Stomach (tissue), 9 donors: ENCODE data around the gene P2RX3. TPM values are rescaled to one million over a fixed set of nuclear protein-coding genes. Genes with fewer than 3 reads are reported as not detected.
A peak's percentile ranks its signal among the peaks of the same experiment; 100 is the strongest.

ENCODE experiments used
- DNase-seq, 2 donors: peaks; one replicate each; pipeline versions ENCODE4 v3.0.0 to v3.0.0-alpha.2; 2013 to 2019
- H3K27ac ChIP-seq, 5 donors: fragments of 200-600 bp in 4 of 5; sonication (generic) in 4 of 5; one replicate each; pipeline ENCODE4 v1.5.1; 2013 to 2019; ENCODE audit warnings: mild to moderate bottlenecking in 1 of 5, moderate library complexity in 1 of 5
- H3K27me3 ChIP-seq, 3 donors: fragments of 200-600 bp; sonication (generic); one replicate each; pipeline ENCODE4 v1.5.1; 2017 to 2019; ENCODE audit warnings: mixed run types in 1 of 3
- H3K36me3 ChIP-seq, 4 donors: fragments of 200-600 bp; sonication (generic); 1 replicate in 3 of 4; 2 replicates in 1 of 4; pipeline ENCODE4 v1.5.1; 2016 to 2019
- H3K4me1 ChIP-seq, 4 donors: fragments of 200-600 bp; sonication (generic); one replicate each; pipeline ENCODE4 v1.5.1; 2016 to 2019
- H3K4me3 ChIP-seq, 4 donors: fragments of 200-600 bp; sonication (generic) in 3 of 4; one replicate each; pipeline ENCODE4 v1.5.1; 2016 to 2019; ENCODE audit warnings: mild to moderate bottlenecking in 1 of 4
- H3K9me3 ChIP-seq, 4 donors: fragments of 200-600 bp; sonication (generic); one replicate each; pipeline ENCODE4 v1.5.1; 2016 to 2019
- CTCF ChIP-seq, 7 experiments: fragments of 450-650 bp in 4 of 7; fragments of 200-600 bp in 3 of 7; sonication (generic) in 3 of 7; IDR thresholded peaks; one replicate each; pipeline ENCODE4 v1.5.1; 2016 to 2019; ENCODE audit warnings: antibody characterized with exemption in 7 of 7, control low read depth in 2 of 7, mild to moderate bottlenecking in 1 of 7
- EP300 ChIP-seq: sonication (generic); formaldehyde crosslinking; IDR thresholded peaks from one replicate; pipeline ENCODE4 v1.6.1; 2017; ENCODE audit warnings: antibody characterized with exemption
- POLR2A ChIP-seq, 4 donors: fragments of 450-650 bp; IDR thresholded peaks; one replicate each; pipeline ENCODE4 v1.6.1; 2016; ENCODE audit warnings: antibody characterized with exemption in 4 of 4, control low read depth in 2 of 4, mild to moderate bottlenecking in 1 of 4, moderate library complexity in 1 of 4
- POLR2AphosphoS5 ChIP-seq, 3 donors: sonication (generic); formaldehyde crosslinking; IDR thresholded peaks; one replicate each; pipeline ENCODE4 v1.6.1; 2016; ENCODE audit warnings: antibody characterized with exemption in 3 of 3
- WGBS, 5 donors: extraction: QIAGEN DNeasy Blood & Tissue Kit in 3 of 5; methylation state at CpG; one replicate each; pipeline versions ENCODE4 v1.1.5 to v1.1.7; 2013 to 2018; 5-methylcytosine and 5-hydroxymethylcytosine counted together
- intact Hi-C: fragments of 100-400 bp; cut with DNase I; formaldehyde crosslinking; loops from one replicate; pipeline ENCODE4 v1.15.1; 2023; ENCODE audit warnings: low total_unique reads
- polyA plus RNA-seq, 3 donors: library from polyadenylated mRNA; stranded (reverse); fragments of 200-250 nt; gene quantifications; one replicate each; pipeline ENCODE4 v1.2.3, GENCODE V29; 2013
- total RNA-seq, 5 donors: library from RNA; depleted of rRNA; stranded (reverse); fragments of >200 nt; gene quantifications; one replicate each; pipeline versions ENCODE4 v1.1.0 to v1.2.3, GENCODE V29; 2014 to 2016
- donor health status: healthy with polysubstance abuse.
- donor health status: Bipolar disorder and iron deficiency.
- donor health status: healthy.

Gene P2RX3
- total and polyA plus RNA-seq, 8 donors: 0.18 to 1.7 TPM; not detected in 6

GRCh38 chr11:57303990-57304579, 34.1 kb upstream of the P2RX3 start:
- peak overlapping the region; percentile 58 to 94 (median 66) for H3K27ac ChIP-seq
- H3K36me3 ChIP-seq: peaks cover 53 to 66% (median 59%) of the 10 kb centered on the region in 4 donors

GRCh38 chr11:57305523-57305922, 32.6 kb upstream of the P2RX3 start:
- TF ChIP-seq EP300: no peak
- TF ChIP-seq POLR2AphosphoS5 (IDR thresholded peaks at IDR 0.05): no peak
- TF ChIP-seq POLR2A (IDR thresholded peaks at IDR 0.05): no peak
- DNase-seq: no peak
- Histone ChIP-seq H3K27ac (peak overlapping the region in 4 of 5 donors; percentile 65 to 94 (median 70)), H3K9me3 (no peaks in the 10 kb centered on the region), H3K4me1 (peaks cover 66 to 76% (median 73%) of the 10 kb centered on the region in 4 donors), H3K4me3 (no peak overlapping the region), H3K36me3 (peaks cover 52 to 65% (median 57%) of the 10 kb centered on the region in 4 donors), H3K27me3 (no peaks in the 10 kb centered on the region)
- intact Hi-C loops: no loop called here
- 81 to 89% (median 87%) methylated on average over 8 of the region's 8 CpGs for WGBS, 5 donors

More at GRCh38 chr11:57303990-57304579, 34.1 kb upstream of the P2RX3 start:
- peaks cover 51 to 61% (median 58%) of the 10 kb centered on the region in 4 donors for H3K4me1 ChIP-seq
- no peak for TF ChIP-seq POLR2A (IDR thresholded peaks at IDR 0.05)
- TF ChIP-seq POLR2AphosphoS5 (IDR thresholded peaks at IDR 0.05): no peak
- no peak for TF ChIP-seq EP300
- TF ChIP-seq CTCF (IDR thresholded peaks at IDR 0.05): no peak
- peaks cover 0 to 12% (median 12%) of the 10 kb centered on the region in 4 donors for H3K9me3 ChIP-seq
- no peak overlapping the region for H3K4me3 ChIP-seq
- intact Hi-C loops: no loop called here
- WGBS, 5 donors: 48 to 71% (median 64%) methylated on average over 8 of the region's 8 CpGs
- H3K27me3 ChIP-seq: no peaks in the 10 kb centered on the region
- DNase-seq: peak in 1 of 2 donors; percentile 79

GRCh38 chr11:57306161-57306876, 31.8 kb upstream of the P2RX3 start:
- H3K27ac ChIP-seq: peak overlapping the region in 4 of 5 donors; percentile 65 to 94 (median 70)
- peaks cover 71 to 84% (median 81%) of the 10 kb centered on the region in 4 donors for H3K4me1 ChIP-seq
- WGBS, 5 donors: 60 to 70% (median 67%) methylated on average over 15 of the region's 15 CpGs
- H3K9me3 ChIP-seq: no peaks in the 10 kb centered on the region
- no peak for DNase-seq
- peaks cover 44 to 57% (median 49%) of the 10 kb centered on the region in 4 donors for H3K36me3 ChIP-seq
- H3K27me3 ChIP-seq: no peaks in the 10 kb centered on the region
- H3K4me3 ChIP-seq: peak overlapping the region in 1 of 4 donors; percentile 15
- no peak for TF ChIP-seq CTCF (IDR thresholded peaks at IDR 0.05)
- no peak for TF ChIP-seq POLR2AphosphoS5 (IDR thresholded peaks at IDR 0.05)
- intact Hi-C loops: no loop called here

GRCh38 chr11:57306940-57307565, 31.1 kb upstream of the P2RX3 start:
- peaks cover 77 to 91% (median 88%) of the 10 kb centered on the region in 4 donors for H3K4me1 ChIP-seq
- TF ChIP-seq EP300 (no peak), POLR2A (IDR thresholded peaks at IDR 0.05) (no peak), POLR2AphosphoS5 (IDR thresholded peaks at IDR 0.05) (no peak), CTCF (IDR thresholded peaks at IDR 0.05) (no peak)
- H3K4me3 ChIP-seq: peak overlapping the region in 1 of 4 donors; percentile 17
- H3K27me3 ChIP-seq: no peaks in the 10 kb centered on the region
- peak overlapping the region in 4 of 5 donors; percentile 17 to 94 (median 62) for H3K27ac ChIP-seq
- WGBS, 5 donors: 59 to 70% (median 66%) methylated on average over 9 of the region's 9 CpGs
- no peaks in the 10 kb centered on the region for H3K9me3 ChIP-seq
- intact Hi-C loops: no loop called here
- peaks cover 37 to 49% (median 43%) of the 10 kb centered on the region in 4 donors for H3K36me3 ChIP-seq
- no peak for DNase-seq
